ENCODE data around the gene RTL1. TPM values are rescaled to one million over a fixed set of nuclear protein-coding genes. Genes with fewer than 3 reads are reported as not detected.

RTL1 gene
- total and polyA plus RNA-seq, 2 of the 13 experiments (the other 11 are each of a cell fraction or from before 2014, with no cell fraction given) = not detected

DNA sequence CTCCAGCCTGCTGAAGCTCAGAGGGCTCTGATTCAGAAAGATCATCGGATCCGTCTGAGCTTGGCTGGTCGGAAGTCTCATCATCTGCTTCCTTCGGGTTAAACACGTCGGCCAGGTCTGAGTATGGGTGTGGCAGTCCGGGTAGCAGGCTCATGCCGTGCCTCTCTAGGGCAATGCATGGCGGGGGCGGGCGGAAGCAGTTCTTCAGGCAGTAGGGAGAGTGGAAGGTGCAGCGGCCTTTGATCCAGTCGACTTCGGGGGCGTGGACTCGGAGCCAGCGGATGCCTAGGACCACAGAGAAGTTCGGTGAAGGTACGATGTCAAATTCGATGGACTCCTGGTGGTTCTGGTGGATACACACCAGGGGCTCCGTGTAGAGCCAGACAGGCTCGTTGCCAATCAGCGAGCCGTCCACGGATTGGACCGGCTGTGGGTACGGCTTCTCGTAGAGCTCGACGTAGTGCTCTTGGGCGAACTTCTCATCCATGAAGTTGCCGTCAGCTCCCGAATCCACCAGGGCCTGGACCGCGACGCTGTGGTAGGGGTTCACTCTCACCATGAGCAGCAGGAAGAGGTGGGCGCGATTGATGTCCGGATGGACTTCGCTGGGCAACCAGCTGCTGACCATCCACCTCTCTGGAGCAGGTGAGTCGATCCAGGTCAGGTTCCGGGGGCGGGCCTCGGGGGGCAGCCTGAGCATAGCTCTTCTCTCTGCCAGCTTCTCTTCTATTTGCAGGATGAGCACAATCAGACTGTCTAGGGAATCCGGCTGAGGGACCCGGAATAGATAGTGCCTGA lies 20.3 kb downstream of the RTL1 start:
- no peak for DNase-seq (ENCODE audit: low spot score)
- no peak for FAIRE-seq
- ChIA-PET POLR2A (no interaction called here), CTCF (ENCODE audit: low intra/inter-chr PET ratio, low total read pairs) (no interaction called here)
- H3K4me2 ChIP-seq (ENCODE audit: low read depth, low read length) = no peak overlapping the region
- no peak overlapping the region for H3K4me3 ChIP-seq (replicated peaks in 1 of 3; ENCODE audit: insufficient read depth in 1 of 3, low read depth in 2 of 3, low read length in 3 of 3)
- H3K4me1 ChIP-seq (ENCODE audit: insufficient read depth, low read length) = peaks cover 13% of the 10 kb centered on the region
- no peak overlapping the region for H2AFZ ChIP-seq (ENCODE audit: low read length)
- ATAC-seq = no peak
- no peak overlapping the region for H3K9ac ChIP-seq (ENCODE audit: insufficient read depth, low read depth, low read length)
- H4K20me1 ChIP-seq (ENCODE audit: insufficient read depth, low read length) = no peaks in the 10 kb centered on the region
- intact Hi-C loops (cut with micrococcal nuclease; ENCODE audit: unreplicated experiment) = no loop called here
- H3K27me3 ChIP-seq (ENCODE audit: control insufficient read depth in 1 of 2, insufficient read depth in 2 of 2, low read length in 2 of 2) = peaks cover 1 to 19% of the 10 kb centered on the region in 2 experiments; a peak in 4 of 5 replicates
- WGBS (ENCODE audit: low lambda C conversion rate) = 79% methylated on average over 39 of the region's 46 CpGs
- in situ Hi-C loops (cut with HindIII; ENCODE audit: extremely low pct_ligation_motif_present, low pct_unique_long_range_greater_than_20kb) = no loop called here
- no peaks in the 10 kb centered on the region for H3K79me2 ChIP-seq (ENCODE audit: insufficient read depth, low read length)
- H3K9me3 ChIP-seq (ENCODE audit: low read length) = no peaks in the 10 kb centered on the region
- no peaks in the 10 kb centered on the region for H3K36me3 ChIP-seq (replicated peaks in 1 of 2; ENCODE audit: control insufficient read depth in 1 of 2, insufficient read depth in 2 of 2, low read length in 2 of 2)
- no TSS peak for BruUV-seq (replicated peaks)
- no peak overlapping the region for H3K27ac ChIP-seq (ENCODE audit: extremely low read length, insufficient read depth, low read length)
- TF ChIP-seq THAP8 (CRISPR knock-in tag; IDR thresholded peaks at IDR 0.05; ENCODE audit: borderline replicate concordance) (no peak), ARNTL (CRISPR knock-in tag; IDR thresholded peaks at IDR 0.05) (no peak), NFAT5 (CRISPR knock-in tag; IDR thresholded peaks at IDR 0.05) (no peak), PREB (CRISPR knock-in tag; IDR thresholded peaks at IDR 0.05) (no peak), CBFB (CRISPR knock-in tag; IDR thresholded peaks at IDR 0.05) (no peak), TRIM22 (IDR thresholded peaks at IDR 0.05) (no peak), ZNF326 (CRISPR knock-in tag; IDR thresholded peaks at IDR 0.05; ENCODE audit: borderline replicate concordance) (no peak), TOE1 (CRISPR knock-in tag; IDR thresholded peaks at IDR 0.05) (no peak), ZFP36L2 (CRISPR knock-in tag; IDR thresholded peaks at IDR 0.05) (no peak), TBX3 (IDR thresholded peaks at IDR 0.05; ENCODE audit: borderline replicate concordance) (no peak), TRIM24 (CRISPR knock-in tag; IDR thresholded peaks at IDR 0.05) (no peak)
- TF ChIP-seq, protein P1, sequence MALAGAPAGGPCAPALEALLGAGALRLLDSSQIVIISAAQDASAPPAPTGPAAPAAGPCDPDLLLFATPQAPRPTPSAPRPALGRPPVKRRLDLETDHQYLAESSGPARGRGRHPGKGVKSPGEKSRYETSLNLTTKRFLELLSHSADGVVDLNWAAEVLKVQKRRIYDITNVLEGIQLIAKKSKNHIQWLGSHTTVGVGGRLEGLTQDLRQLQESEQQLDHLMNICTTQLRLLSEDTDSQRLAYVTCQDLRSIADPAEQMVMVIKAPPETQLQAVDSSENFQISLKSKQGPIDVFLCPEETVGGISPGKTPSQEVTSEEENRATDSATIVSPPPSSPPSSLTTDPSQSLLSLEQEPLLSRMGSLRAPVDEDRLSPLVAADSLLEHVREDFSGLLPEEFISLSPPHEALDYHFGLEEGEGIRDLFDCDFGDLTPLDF (CRISPR knock-in tag; IDR thresholded peaks at IDR 0.05) = no peak
